Upper lobe of left lung (tissue), 6 donors: ENCODE measurements around the gene TBL1Y. TPM values are rescaled to one million over a fixed set of nuclear protein-coding genes. Genes with fewer than 3 reads are reported as not detected.

ENCODE experiments used
- ATAC-seq, 2 donors: fragments of 200-7000 bp; cut with Tn5 transposase; one replicate each; pipeline ENCODE4 v1.9.1; 2022; ENCODE audit warnings: mild to moderate bottlenecking in 2 of 2, moderate library complexity in 2 of 2; ENCODE audit not compliant: low FRiP score in 2 of 2
- DNase-seq, 2 donors: peaks; one replicate each; pipeline ENCODE4 v3.0.0-alpha.2; 2019 to 2020
- H3K27ac ChIP-seq, 4 donors: fragments of 200-600 bp; sonication (generic); one replicate each; pipeline ENCODE4 v1.5.1; 2016 to 2019
- H3K27me3 ChIP-seq, 4 donors: fragments of 200-600 bp; sonication (generic); one replicate each; pipeline ENCODE4 v1.5.1; 2017 to 2019
- H3K36me3 ChIP-seq, 4 donors: fragments of 200-600 bp; sonication (generic); one replicate each; pipeline ENCODE4 v1.5.1; 2016 to 2019
- H3K4me1 ChIP-seq, 4 donors: fragments of 200-600 bp; sonication (generic); one replicate each; pipeline ENCODE4 v1.5.1; 2018 to 2019
- H3K4me3 ChIP-seq, 4 donors: fragments of 200-600 bp; sonication (generic); one replicate each; pipeline ENCODE4 v1.5.1; 2017 to 2019; ENCODE audit warnings: mild to moderate bottlenecking in 2 of 4, moderate library complexity in 1 of 4
- H3K9me3 ChIP-seq, 4 donors: fragments of 200-600 bp; sonication (generic); one replicate each; pipeline ENCODE4 v1.5.1; 2018 to 2019
- EP300 ChIP-seq, 4 donors: sonication (generic); formaldehyde crosslinking; IDR thresholded peaks; one replicate each; pipeline ENCODE4 v1.5.1; 2017; ENCODE audit warnings: antibody characterized with exemption in 4 of 4, control low read depth in 2 of 4
- POLR2A ChIP-seq, 4 donors: fragments of 450-650 bp; IDR thresholded peaks; one replicate each; pipeline ENCODE4 v1.5.1; 2016 to 2017; ENCODE audit warnings: antibody characterized with exemption in 4 of 4, mild to moderate bottlenecking in 2 of 4
- POLR2AphosphoS5 ChIP-seq, 2 donors: sonication (generic); formaldehyde crosslinking; IDR thresholded peaks; one replicate each; pipeline ENCODE4 v1.5.1; 2017; ENCODE audit warnings: antibody characterized with exemption in 2 of 2
- WGBS, 2 donors: methylation state at CpG; one replicate each; pipeline ENCODE4 v1.1.5; 2017 to 2018; 5-methylcytosine and 5-hydroxymethylcytosine counted together
- total RNA-seq, 6 donors: library from RNA; depleted of rRNA in 4 of 6; stranded (reverse); fragments of >200 nt in 4 of 6; gene quantifications; one replicate each; pipeline versions ENCODE4 v1.1.0 to v1.2.1, GENCODE V29; 2016 to 2021
- TF ChIP-seq, protein P1 (sequence below), 6 experiments: fragments of 450-650 bp in 4 of 6; fragments of 200-600 bp in 2 of 6; sonication (generic) in 2 of 6; IDR thresholded peaks; one replicate each; pipeline ENCODE4 v1.5.1; 2016 to 2019; ENCODE audit warnings: antibody characterized with exemption in 6 of 6
- donor health status: DM: no; HTN: no; CAD: no; lungs with moderate emphysema.
- donor health status: DM: no; HTN: yes; CAD: no; lungs with severe emphysema.

The TBL1Y gene
- total RNA-seq, 6 donors from 2014 or later, result 1.4 to 4.2 (median 1.5) TPM; not detected in 3

DNA sequence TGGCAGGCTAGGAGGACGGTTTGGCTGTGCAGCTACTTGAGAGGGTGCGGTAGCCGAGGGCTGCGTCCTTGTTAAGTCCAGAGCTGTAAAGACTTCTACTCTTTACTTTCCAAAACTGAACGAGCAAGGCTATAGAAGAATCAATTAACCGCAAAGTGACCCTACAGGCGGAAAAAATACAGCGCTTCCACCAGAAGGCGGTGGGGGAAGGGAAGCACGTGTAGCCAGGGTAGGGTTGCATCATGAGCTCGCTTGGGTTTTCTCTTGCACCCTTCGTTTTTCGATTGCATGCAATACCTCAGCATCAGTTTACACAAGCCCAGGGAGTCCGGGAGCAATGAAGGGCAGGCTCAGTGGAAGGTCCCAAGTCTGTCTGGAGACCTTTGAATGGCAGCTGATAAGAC, 1.4 kb upstream of the TBL1Y start:
- no peaks in the 10 kb centered on the region for H3K27me3 ChIP-seq
- H3K4me3 ChIP-seq, result no peak overlapping the region
- no peaks in the 10 kb centered on the region for H3K4me1 ChIP-seq
- H3K9me3 ChIP-seq, result no peaks in the 10 kb centered on the region
- 3% methylated on average over 13 of the region's 14 CpGs; no CpG with 5 or more reads in 1 of the 2 donors for WGBS, 2 donors
- no peak overlapping the region for H3K27ac ChIP-seq
- ATAC-seq (no peak), DNase-seq (no peak)
- H3K36me3 ChIP-seq, result no peaks in the 10 kb centered on the region
- TF ChIP-seq POLR2A (IDR thresholded peaks at IDR 0.05), result no peak
- no peak for TF ChIP-seq POLR2AphosphoS5 (IDR thresholded peaks at IDR 0.05)
- TF ChIP-seq, protein P1, sequence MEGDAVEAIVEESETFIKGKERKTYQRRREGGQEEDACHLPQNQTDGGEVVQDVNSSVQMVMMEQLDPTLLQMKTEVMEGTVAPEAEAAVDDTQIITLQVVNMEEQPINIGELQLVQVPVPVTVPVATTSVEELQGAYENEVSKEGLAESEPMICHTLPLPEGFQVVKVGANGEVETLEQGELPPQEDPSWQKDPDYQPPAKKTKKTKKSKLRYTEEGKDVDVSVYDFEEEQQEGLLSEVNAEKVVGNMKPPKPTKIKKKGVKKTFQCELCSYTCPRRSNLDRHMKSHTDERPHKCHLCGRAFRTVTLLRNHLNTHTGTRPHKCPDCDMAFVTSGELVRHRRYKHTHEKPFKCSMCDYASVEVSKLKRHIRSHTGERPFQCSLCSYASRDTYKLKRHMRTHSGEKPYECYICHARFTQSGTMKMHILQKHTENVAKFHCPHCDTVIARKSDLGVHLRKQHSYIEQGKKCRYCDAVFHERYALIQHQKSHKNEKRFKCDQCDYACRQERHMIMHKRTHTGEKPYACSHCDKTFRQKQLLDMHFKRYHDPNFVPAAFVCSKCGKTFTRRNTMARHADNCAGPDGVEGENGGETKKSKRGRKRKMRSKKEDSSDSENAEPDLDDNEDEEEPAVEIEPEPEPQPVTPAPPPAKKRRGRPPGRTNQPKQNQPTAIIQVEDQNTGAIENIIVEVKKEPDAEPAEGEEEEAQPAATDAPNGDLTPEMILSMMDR (IDR thresholded peaks at IDR 0.05), result no peak
- TF ChIP-seq EP300 (IDR thresholded peaks at IDR 0.05), result no peak

DNA sequence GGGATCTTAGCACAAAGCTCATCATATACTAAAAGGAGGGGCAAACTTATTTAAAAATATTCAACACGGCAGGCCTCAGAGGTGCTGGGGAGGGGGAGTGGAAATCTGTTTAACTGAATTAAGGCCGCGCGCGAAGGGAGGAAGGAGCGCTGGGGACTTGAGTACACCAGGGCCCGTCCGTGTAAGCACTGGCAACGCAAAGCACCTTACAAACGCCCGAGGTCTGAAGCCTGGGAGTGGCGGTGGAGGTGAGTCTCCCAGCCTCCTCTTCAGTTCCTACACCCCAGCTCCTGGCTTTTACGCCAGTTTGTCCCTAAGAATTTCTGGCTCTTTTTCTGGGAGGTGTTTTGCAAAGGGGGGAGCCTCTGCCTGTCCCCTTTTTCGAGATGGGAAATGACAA, 641 bp upstream of the TBL1Y start:
- 3% methylated on average over 6 of the region's 14 CpGs; no CpG with 5 or more reads in 1 of the 2 donors for WGBS, 2 donors
- H3K9me3 ChIP-seq, result no peaks in the 10 kb centered on the region
- no peaks in the 10 kb centered on the region for H3K4me1 ChIP-seq
- no peaks in the 10 kb centered on the region for H3K36me3 ChIP-seq
- H3K27ac ChIP-seq, result peak overlapping the region in 1 of 4 donors; percentile 24
- ATAC-seq (no peak), DNase-seq (no peak)
- no peaks in the 10 kb centered on the region for H3K27me3 ChIP-seq
- TF ChIP-seq, protein P1 (IDR thresholded peaks at IDR 0.05), result no peak
- peak overlapping the region in 2 of 4 donors; percentile 47 to 49 for H3K4me3 ChIP-seq

- DNase-seq, result peak in 1 of 2 donors; percentile 74
Observed at GRCh38 chrY:6911253-6911881, 870 bp downstream of the TBL1Y start, which contains the start of gene AMELY. Gene AMELY, minus strand, starts transcription at chrY:6911752. Its CDS starts 39,144 bp downstream, at chrY:6872608.

DNA sequence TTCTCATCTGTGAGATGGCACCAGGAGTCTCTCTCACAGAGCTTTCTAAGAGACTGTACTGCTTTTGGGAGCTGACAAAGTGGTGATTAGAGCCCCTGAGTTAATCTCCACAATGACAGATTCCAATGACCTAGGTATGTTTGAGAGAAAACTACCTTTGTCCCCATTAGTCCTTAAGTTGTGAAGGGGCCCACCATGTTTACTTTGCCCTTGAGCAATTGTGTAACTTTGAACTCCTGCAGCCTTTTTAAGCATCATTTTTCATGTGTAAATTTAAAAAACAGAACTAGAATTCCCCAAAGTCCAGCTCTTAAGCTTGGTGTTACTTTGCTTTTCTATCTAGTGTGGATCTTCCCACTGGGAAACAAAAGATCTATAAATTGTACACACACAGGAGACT, 2.9 kb downstream of the TBL1Y start:
- no peak overlapping the region for H3K27ac ChIP-seq
- no peak overlapping the region for H3K4me3 ChIP-seq
- no peaks in the 10 kb centered on the region for H3K9me3 ChIP-seq
- no peaks in the 10 kb centered on the region for H3K27me3 ChIP-seq
- H3K36me3 ChIP-seq, result no peaks in the 10 kb centered on the region
- DNase-seq, result no peak
- TF ChIP-seq, protein P1 (IDR thresholded peaks at IDR 0.05), result no peak
- no peak for TF ChIP-seq EP300 (IDR thresholded peaks at IDR 0.05)
- TF ChIP-seq POLR2A (IDR thresholded peaks at IDR 0.05), result no peak
- TF ChIP-seq POLR2AphosphoS5 (IDR thresholded peaks at IDR 0.05), result no peak
- no peaks in the 10 kb centered on the region for H3K4me1 ChIP-seq
- no peak for ATAC-seq

More at GRCh38 chrY:6911253-6911881, 870 bp downstream of the TBL1Y start, which contains the start of gene AMELY:
- H3K9me3 ChIP-seq, result no peaks in the 10 kb centered on the region
- H3K36me3 ChIP-seq, result no peaks in the 10 kb centered on the region
- TF ChIP-seq, protein P1 (IDR thresholded peaks at IDR 0.05), result no peak
- no CpG with 5 or more reads among the region's 52 CpGs for WGBS, 2 donors
- peak within 1 kb of the TSS in 2 of 4 donors; percentile 47 to 49 for H3K4me3 ChIP-seq
- no peaks in the 10 kb centered on the region for H3K27me3 ChIP-seq
- no peak for ATAC-seq
- H3K4me1 ChIP-seq, result no peaks in the 10 kb centered on the region
- peak within 1 kb of the TSS in 2 of 4 donors; percentile 21 to 24 for H3K27ac ChIP-seq

- WGBS, 2 donors, result 40% methylated on average over 1 of the region's 2 CpGs; no CpG with 5 or more reads in 1 of the 2 donors
- TF ChIP-seq POLR2AphosphoS5 (IDR thresholded peaks at IDR 0.05), result no peak
- TF ChIP-seq, protein P1 (IDR thresholded peaks at IDR 0.05), result no peak
- no peak for TF ChIP-seq POLR2A (IDR thresholded peaks at IDR 0.05)
- TF ChIP-seq EP300 (IDR thresholded peaks at IDR 0.05), result no peak
- H3K27ac ChIP-seq, result no peak overlapping the region
- H3K9me3 ChIP-seq, result no peaks in the 10 kb centered on the region
- H3K4me1 ChIP-seq, result no peaks in the 10 kb centered on the region
- H3K36me3 ChIP-seq, result no peaks in the 10 kb centered on the region
- DNase-seq (no peak), ATAC-seq (no peak)
- H3K27me3 ChIP-seq, result no peaks in the 10 kb centered on the region
- H3K4me3 ChIP-seq, result no peak overlapping the region
Observed at GRCh38 chrY:6921061-6921460, 10.6 kb downstream of the TBL1Y start.
